Anterior cingulate cortex (tissue), 58 donors: ENCODE data around the gene ACIN1.
"Not testable (repeated sequence)": the region's sequence is repeated elsewhere in the genome, so short reads cannot be mapped to it uniquely, and the experiment has no call there.

ENCODE experiments used
- DNase-seq, 58 donors: peaks; one replicate each; lab custom pipeline; 2025; lab: John Stamatoyannopoulos, UW

The ACIN1 gene

GRCh38 chr14:23110579-23111365 lies 15.8 kb upstream of the ACIN1 start:
- no peak for DNase-seq

GRCh38 chr14:23109769-23110168 lies 14.8 kb upstream of the ACIN1 start:
- DNase-seq, result no peak

GRCh38 chr14:23108169-23108568 lies 13.2 kb upstream of the ACIN1 start:
- DNase-seq, result not testable (repeated sequence)

- not testable (repeated sequence) for DNase-seq
Measured at GRCh38 chr14:23107620-23108019, 12.7 kb upstream of the ACIN1 start.

- no peak for DNase-seq
Measured at GRCh38 chr14:23106747-23107045, 11.8 kb upstream of the ACIN1 start.

- DNase-seq, result no peak
Measured at GRCh38 chr14:23105348-23105824, 10.4 kb upstream of the ACIN1 start.

- peak in 2 of 58 donors; percentile 13 to 17 for DNase-seq
Measured at GRCh38 chr14:23104591-23105347, 9.8 kb upstream of the ACIN1 start, which contains the start of gene CIROP. CIROP (minus strand) TSS chr14:23104989; CDS start chr14:23104920, 69 bp downstream.

- no peak for DNase-seq
Measured at GRCh38 chr14:23104070-23104590, 9.2 kb upstream of the ACIN1 start.

GRCh38 chr14:23103581-23103980 lies 8.6 kb upstream of the ACIN1 start:
- DNase-seq, result no peak

- peak in 14 of 58 donors; percentile 8 to 52 (median 20) for DNase-seq
Measured at GRCh38 chr14:23102801-23103200, 7.9 kb upstream of the ACIN1 start.

GRCh38 chr14:23101986-23102625 lies 7.2 kb upstream of the ACIN1 start:
- no peak for DNase-seq

- DNase-seq, result no peak
Measured at GRCh38 chr14:23101213-23101970, 6.5 kb upstream of the ACIN1 start.

GRCh38 chr14:23099212-23099861 lies 4.4 kb upstream of the ACIN1 start:
- no peak for DNase-seq

GRCh38 chr14:23097786-23098185 lies 2.9 kb upstream of the ACIN1 start:
- DNase-seq, result no peak

- DNase-seq, result no peak
Measured at GRCh38 chr14:23095196-23096108, 516 bp upstream of the ACIN1 start, which contains the start of gene C14orf119. C14orf119 (plus strand) TSS chr14:23095505; CDS start chr14:23097659, 2,154 bp downstream.

- DNase-seq, result no peak
Measured at GRCh38 chr14:23093991-23094665, 808 bp downstream of the ACIN1 start.

- no peak for DNase-seq
Measured at GRCh38 chr14:23093526-23093925, 1.4 kb downstream of the ACIN1 start.

GRCh38 chr14:23093104-23093503 lies 1.8 kb downstream of the ACIN1 start:
- DNase-seq, result no peak
